TTC549 (cell line): ENCODE data around the gene CCDC33.

Experiments used
- FAIRE-seq: peaks from 2 replicates; lab custom pipeline; 2012; peaks lifted over from hg19 to GRCh38; lab: Jason Lieb, UNC

CCDC33 gene

GRCh38 chr15:74289671-74290070 lies 53.5 kb downstream of the CCDC33 start:
- FAIRE-seq, result no peak

GRCh38 chr15:74290645-74291044 lies 54.5 kb downstream of the CCDC33 start:
- FAIRE-seq, result no peak

- no peak for FAIRE-seq
Observed at GRCh38 chr15:74291101-74292071, 55.3 kb downstream of the CCDC33 start.

- FAIRE-seq, result no peak
Observed at GRCh38 chr15:74293021-74293810, 57.1 kb downstream of the CCDC33 start.

GRCh38 chr15:74294010-74294409 lies 57.9 kb downstream of the CCDC33 start:
- FAIRE-seq, result no peak

- FAIRE-seq, result no peak
Observed at GRCh38 chr15:74295800-74296199, 59.7 kb downstream of the CCDC33 start.

GRCh38 chr15:74297887-74298286 lies 61.8 kb downstream of the CCDC33 start:
- FAIRE-seq, result no peak

- no peak for FAIRE-seq
Observed at GRCh38 chr15:74300057-74300795, 64.1 kb downstream of the CCDC33 start.

GRCh38 chr15:74301583-74302361 lies 65.6 kb downstream of the CCDC33 start:
- FAIRE-seq, result no peak

GRCh38 chr15:74302821-74303359 lies 66.8 kb downstream of the CCDC33 start:
- FAIRE-seq, result no peak

- no peak for FAIRE-seq
Observed at GRCh38 chr15:74303741-74304309, 67.7 kb downstream of the CCDC33 start.

GRCh38 chr15:74304431-74304830 lies 68.3 kb downstream of the CCDC33 start:
- FAIRE-seq, result no peak

- FAIRE-seq, result no peak
Observed at GRCh38 chr15:74305687-74306086, 69.6 kb downstream of the CCDC33 start.

- no peak for FAIRE-seq
Observed at GRCh38 chr15:74306781-74307217, 70.7 kb downstream of the CCDC33 start.

- no peak for FAIRE-seq
Observed at GRCh38 chr15:74307827-74308811, 72.0 kb downstream of the CCDC33 start.

- no peak for FAIRE-seq
Observed at GRCh38 chr15:74311734-74312444, 75.8 kb downstream of the CCDC33 start.

GRCh38 chr15:74312445-74313007 lies 76.4 kb downstream of the CCDC33 start:
- no peak for FAIRE-seq

- no peak for FAIRE-seq
Observed at GRCh38 chr15:74313889-74314288, 77.8 kb downstream of the CCDC33 start.
